Gastrocnemius medialis (tissue), 4 donors: ENCODE measurements around the gene IL12RB1.

ENCODE experiments used
- POLR2A ChIP-seq, 2 donors: fragments of 450-650 bp; IDR thresholded peaks; one replicate each; pipeline ENCODE4 v1.6.1; 2017; ENCODE audit warnings: antibody characterized with exemption in 2 of 2, mild to moderate bottlenecking in 2 of 2, moderate library complexity in 2 of 2
- TF ChIP-seq, protein P1 (sequence below), 5 experiments: fragments of 450-650 bp in 3 of 5; fragments of 200-600 bp in 2 of 5; sonication (generic) in 2 of 5; IDR thresholded peaks in 4 of 5; conservative IDR thresholded peaks in 1 of 5; 1 replicate in 4 of 5; 2 replicates in 1 of 5; pipeline ENCODE4 v1.5.1; 2016 to 2019; ENCODE audit warnings: antibody characterized with exemption in 5 of 5, mild to moderate bottlenecking in 3 of 5, moderate library complexity in 3 of 5

DNA sequence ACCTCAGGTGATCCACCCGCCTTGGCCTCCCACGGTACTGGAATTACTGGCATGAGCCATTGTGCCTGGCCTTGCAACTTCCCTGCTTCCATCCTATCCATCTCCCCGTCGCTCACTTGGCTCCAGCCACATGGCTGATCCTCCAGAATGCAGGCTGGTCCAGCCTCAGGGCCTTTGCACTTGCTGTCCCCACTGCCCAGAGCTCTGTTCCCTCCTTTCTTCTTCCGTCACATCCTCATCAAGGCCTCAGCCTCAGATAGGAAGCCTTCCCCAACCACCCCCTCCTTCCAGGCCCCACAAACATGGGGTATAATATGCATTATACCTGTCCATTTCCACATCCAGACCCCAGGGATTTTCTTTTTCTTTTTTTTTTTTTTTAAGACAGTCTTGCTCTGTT lies 27.1 kb upstream of the IL12RB1 start:
- TF ChIP-seq, protein P1, sequence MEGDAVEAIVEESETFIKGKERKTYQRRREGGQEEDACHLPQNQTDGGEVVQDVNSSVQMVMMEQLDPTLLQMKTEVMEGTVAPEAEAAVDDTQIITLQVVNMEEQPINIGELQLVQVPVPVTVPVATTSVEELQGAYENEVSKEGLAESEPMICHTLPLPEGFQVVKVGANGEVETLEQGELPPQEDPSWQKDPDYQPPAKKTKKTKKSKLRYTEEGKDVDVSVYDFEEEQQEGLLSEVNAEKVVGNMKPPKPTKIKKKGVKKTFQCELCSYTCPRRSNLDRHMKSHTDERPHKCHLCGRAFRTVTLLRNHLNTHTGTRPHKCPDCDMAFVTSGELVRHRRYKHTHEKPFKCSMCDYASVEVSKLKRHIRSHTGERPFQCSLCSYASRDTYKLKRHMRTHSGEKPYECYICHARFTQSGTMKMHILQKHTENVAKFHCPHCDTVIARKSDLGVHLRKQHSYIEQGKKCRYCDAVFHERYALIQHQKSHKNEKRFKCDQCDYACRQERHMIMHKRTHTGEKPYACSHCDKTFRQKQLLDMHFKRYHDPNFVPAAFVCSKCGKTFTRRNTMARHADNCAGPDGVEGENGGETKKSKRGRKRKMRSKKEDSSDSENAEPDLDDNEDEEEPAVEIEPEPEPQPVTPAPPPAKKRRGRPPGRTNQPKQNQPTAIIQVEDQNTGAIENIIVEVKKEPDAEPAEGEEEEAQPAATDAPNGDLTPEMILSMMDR (IDR thresholded peaks at IDR 0.05 in 4 of 5, conservative IDR thresholded peaks at IDR 0.05 in 1 of 5) = no peak
- TF ChIP-seq POLR2A (IDR thresholded peaks at IDR 0.05) = no peak
